Calu3 (cell line): Measurements from ENCODE around the gene KLHL33. TPM values are rescaled to one million over a fixed set of nuclear protein-coding genes. Genes with fewer than 3 reads are reported as not detected.

Experiments
- BruUV-seq: library from RNA; stranded (reverse); fragments of 400-500 nt; replicated peaks from 2 replicates; lab custom pipeline; 2021; lab: Mats Ljungman, UMichigan
- CTCF ChIA-PET: fragments of 300-600 bp; sonication (Branson Sonifier 250); formaldehyde crosslinking; loops from one replicate; lab custom pipeline; 2022; ENCODE audit warnings: antibody characterized with exemption; lab: Charles Lee
- DNase-seq: peaks from one replicate; pipeline ENCODE4 v3.0.0; 2022
- H3K27ac Mint-ChIP-seq: one replicate; pipeline ENCODE4 v1.8.0; 2022; ENCODE audit warnings: mixed read lengths; ENCODE audit not compliant: unreplicated experiment
- H3K27me3 Mint-ChIP-seq: one replicate; pipeline ENCODE4 v1.8.0; 2022; ENCODE audit warnings: mixed read lengths; ENCODE audit not compliant: unreplicated experiment
- H3K36me3 Mint-ChIP-seq: one replicate; pipeline ENCODE4 v1.8.0; 2022; ENCODE audit warnings: mild to moderate bottlenecking, moderate library complexity, mixed read lengths; ENCODE audit not compliant: insufficient read depth, unreplicated experiment
- H3K4me1 Mint-ChIP-seq: one replicate; pipeline ENCODE4 v1.8.0; 2022; ENCODE audit warnings: mild to moderate bottlenecking, low read depth, mixed read lengths; ENCODE audit not compliant: unreplicated experiment
- H3K4me3 Mint-ChIP-seq: one replicate; pipeline ENCODE4 v1.8.0; 2022; ENCODE audit warnings: mild to moderate bottlenecking, low read depth, moderate library complexity, mixed read lengths; ENCODE audit not compliant: unreplicated experiment
- H3K9me3 Mint-ChIP-seq: one replicate; pipeline ENCODE4 v1.8.0; 2022; ENCODE audit warnings: low read depth, mixed read lengths; ENCODE audit not compliant: unreplicated experiment
- CTCF ChIP-seq: fragments of 200-600 bp; IDR thresholded peaks from one replicate; pipeline ENCODE4 v1.8.0; 2022; ENCODE audit warnings: antibody characterized with exemption; ENCODE audit not compliant: unreplicated experiment
- intact Hi-C: fragments of 100-400 bp; cut with micrococcal nuclease; formaldehyde crosslinking; loops from one replicate; pipeline ENCODE4 v1.10.0; 2022; ENCODE audit not compliant: unreplicated experiment
- total RNA-seq: library from RNA; stranded (reverse); gene quantifications from 2 replicates; pipeline ENCODE4 v1.2.3, GENCODE V29; 2022

The KLHL33 gene
- total RNA-seq, 1 experiment from 2014 or later, result not detected

DNA sequence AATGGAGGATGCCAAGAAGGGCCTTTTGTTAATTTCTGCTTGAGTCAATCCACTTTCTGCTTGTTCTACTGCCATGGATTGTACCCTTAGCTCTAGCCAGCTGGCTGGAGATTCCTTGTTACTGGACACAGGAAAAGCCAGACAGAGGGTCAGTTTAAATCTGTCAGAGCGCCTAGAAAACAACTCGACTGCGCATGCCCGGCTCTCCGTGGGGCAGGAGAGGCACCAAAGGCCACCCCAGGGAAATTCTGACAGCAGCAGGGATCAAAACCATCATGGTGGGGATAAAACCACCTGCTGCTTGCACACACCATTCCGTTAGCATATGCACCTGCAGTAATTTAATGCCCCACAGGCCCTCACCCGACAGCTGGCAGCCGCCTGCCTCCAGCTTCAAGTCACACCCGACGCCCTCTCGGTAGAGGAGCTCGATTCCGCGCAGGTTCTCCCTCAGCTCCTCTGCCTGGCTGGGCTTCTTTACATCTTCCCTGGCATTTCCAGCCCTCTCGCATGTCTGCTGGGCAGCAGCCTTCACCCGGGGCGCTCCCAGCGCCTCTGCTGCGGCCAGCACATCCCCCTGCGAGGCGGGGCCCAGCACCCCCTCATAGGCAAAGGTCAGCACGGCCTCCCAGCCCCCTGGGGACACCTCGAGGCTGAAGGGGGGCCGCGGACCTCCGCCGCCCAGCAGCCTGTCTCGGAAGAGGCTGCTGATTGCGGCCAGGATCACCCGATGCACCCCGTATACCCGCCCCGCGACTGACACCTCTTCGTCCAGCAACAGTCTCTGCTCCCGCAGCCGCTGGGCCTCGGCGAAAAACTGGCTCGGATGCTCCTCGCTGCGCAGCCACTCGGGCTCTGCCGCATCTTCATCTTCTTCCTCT, 1.0 kb downstream of the KLHL33 start:
- peaks cover 15% of the 10 kb centered on the region for H3K27me3 Mint-ChIP-seq
- no peaks in the 10 kb centered on the region for H3K36me3 Mint-ChIP-seq
- no peaks in the 10 kb centered on the region for H3K9me3 Mint-ChIP-seq
- H3K4me1 Mint-ChIP-seq, result no peaks in the 10 kb centered on the region
- BruUV-seq, result no TSS peak
- no peak overlapping the region for H3K4me3 Mint-ChIP-seq
- H3K27ac Mint-ChIP-seq, result no peak overlapping the region
- no peak for DNase-seq
- intact Hi-C loops, result no loop called here
- CTCF ChIA-PET, result no interaction called here
- no peak for TF ChIP-seq CTCF

GRCh38 chr14:20429801-20430669, 5.9 kb downstream of the KLHL33 start:
- CTCF ChIA-PET, result no interaction called here
- Mint-ChIP-seq H3K27me3 (no peaks in the 10 kb centered on the region), H3K9me3 (no peaks in the 10 kb centered on the region), H3K27ac (no peak overlapping the region), H3K36me3 (no peaks in the 10 kb centered on the region), H3K4me3 (no peak overlapping the region), H3K4me1 (peaks cover 20% of the 10 kb centered on the region)
- BruUV-seq, result no TSS peak
- DNase-seq, result no peak
- no peak for TF ChIP-seq CTCF
- intact Hi-C loops, result no loop called here

DNA sequence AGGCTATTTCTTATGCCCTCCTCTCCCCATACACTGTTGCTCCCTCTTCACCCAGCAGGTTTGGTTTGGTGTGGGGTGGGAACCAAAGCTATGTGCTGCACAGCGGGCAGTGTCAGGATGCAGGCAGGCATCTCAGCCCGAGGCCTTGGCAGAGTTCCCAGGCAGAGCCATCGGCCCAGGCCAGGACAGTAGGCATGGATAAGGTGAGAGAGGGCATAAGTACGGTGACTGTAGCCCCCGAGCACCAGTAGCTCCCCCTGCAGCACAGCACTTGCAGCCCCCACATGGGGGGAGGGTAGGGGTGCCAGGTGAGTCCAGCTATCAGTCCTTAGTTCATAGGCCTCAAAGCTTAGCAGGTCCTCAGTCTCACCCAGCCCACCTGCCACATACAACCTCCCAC, 7.2 kb downstream of the KLHL33 start:
- no peak for DNase-seq
- no peaks in the 10 kb centered on the region for H3K27me3 Mint-ChIP-seq
- CTCF ChIA-PET, result no interaction called here
- no peak for TF ChIP-seq CTCF
- H3K4me1 Mint-ChIP-seq, result peaks cover 29% of the 10 kb centered on the region
- intact Hi-C loops, result no loop called here
- H3K4me3 Mint-ChIP-seq, result no peak overlapping the region
- H3K27ac Mint-ChIP-seq, result no peak overlapping the region
- H3K9me3 Mint-ChIP-seq, result peaks cover 2% of the 10 kb centered on the region
- no peaks in the 10 kb centered on the region for H3K36me3 Mint-ChIP-seq
- no TSS peak for BruUV-seq

DNA sequence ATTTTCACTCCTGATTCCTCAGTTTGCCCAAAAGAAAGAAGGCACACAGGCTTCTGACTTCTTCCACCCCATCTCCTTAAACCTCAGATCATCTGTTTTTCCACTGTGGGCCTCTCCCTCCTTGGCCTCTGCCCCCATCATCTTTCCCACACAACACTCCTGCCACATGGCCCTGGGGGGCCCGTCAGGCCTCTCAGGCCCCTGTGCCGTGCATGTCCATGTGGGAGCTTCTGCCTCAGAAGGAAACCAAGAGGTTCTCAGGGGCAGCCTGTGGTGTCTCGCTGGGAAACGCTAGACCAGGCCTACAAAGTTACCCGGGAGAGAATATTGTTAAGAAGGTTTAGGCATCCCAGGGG, 8.0 kb downstream of the KLHL33 start:
- Mint-ChIP-seq H3K9me3 (peaks cover 2% of the 10 kb centered on the region), H3K36me3 (no peaks in the 10 kb centered on the region), H3K27me3 (no peaks in the 10 kb centered on the region), H3K4me3 (no peak overlapping the region), H3K27ac (peak overlapping the region; percentile 22), H3K4me1 (peaks cover 29% of the 10 kb centered on the region)
- no TSS peak for BruUV-seq
- CTCF ChIA-PET, result no interaction called here
- TF ChIP-seq CTCF, result no peak
- no peak for DNase-seq
- intact Hi-C loops, result no loop called here
